GM12873 (cell line): ENCODE measurements around the gene TDRD9.

ENCODE experiments used
- TF ChIP-seq, protein P1 (sequence below): IDR thresholded peaks from 2 replicates; pipeline ENCODE4 v1.5.1; 2012; ENCODE audit warnings: low read depth, mild to moderate bottlenecking, moderate library complexity, low read length, control low read depth; ENCODE audit not compliant: insufficient read depth; ENCODE audit errors: missing control alignments

Gene TDRD9

DNA sequence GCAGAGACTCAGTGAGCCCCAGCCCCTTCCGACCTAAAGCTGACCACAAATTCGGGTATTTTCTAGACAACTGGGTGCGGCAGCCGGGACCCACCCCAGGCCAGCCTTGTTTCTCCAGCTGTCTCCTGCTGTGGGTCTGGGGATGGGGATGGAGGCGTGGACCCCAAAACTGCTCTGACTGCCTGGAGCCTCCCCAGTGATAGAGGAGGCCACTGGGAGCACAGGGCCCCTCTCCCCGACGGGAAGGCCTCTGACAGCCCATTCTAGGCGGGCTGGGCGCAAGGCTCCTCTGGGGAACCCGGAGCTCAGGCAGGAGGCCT, 38.2 kb upstream of the TDRD9 start:
- TF ChIP-seq, protein P1, sequence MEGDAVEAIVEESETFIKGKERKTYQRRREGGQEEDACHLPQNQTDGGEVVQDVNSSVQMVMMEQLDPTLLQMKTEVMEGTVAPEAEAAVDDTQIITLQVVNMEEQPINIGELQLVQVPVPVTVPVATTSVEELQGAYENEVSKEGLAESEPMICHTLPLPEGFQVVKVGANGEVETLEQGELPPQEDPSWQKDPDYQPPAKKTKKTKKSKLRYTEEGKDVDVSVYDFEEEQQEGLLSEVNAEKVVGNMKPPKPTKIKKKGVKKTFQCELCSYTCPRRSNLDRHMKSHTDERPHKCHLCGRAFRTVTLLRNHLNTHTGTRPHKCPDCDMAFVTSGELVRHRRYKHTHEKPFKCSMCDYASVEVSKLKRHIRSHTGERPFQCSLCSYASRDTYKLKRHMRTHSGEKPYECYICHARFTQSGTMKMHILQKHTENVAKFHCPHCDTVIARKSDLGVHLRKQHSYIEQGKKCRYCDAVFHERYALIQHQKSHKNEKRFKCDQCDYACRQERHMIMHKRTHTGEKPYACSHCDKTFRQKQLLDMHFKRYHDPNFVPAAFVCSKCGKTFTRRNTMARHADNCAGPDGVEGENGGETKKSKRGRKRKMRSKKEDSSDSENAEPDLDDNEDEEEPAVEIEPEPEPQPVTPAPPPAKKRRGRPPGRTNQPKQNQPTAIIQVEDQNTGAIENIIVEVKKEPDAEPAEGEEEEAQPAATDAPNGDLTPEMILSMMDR = no peak

DNA sequence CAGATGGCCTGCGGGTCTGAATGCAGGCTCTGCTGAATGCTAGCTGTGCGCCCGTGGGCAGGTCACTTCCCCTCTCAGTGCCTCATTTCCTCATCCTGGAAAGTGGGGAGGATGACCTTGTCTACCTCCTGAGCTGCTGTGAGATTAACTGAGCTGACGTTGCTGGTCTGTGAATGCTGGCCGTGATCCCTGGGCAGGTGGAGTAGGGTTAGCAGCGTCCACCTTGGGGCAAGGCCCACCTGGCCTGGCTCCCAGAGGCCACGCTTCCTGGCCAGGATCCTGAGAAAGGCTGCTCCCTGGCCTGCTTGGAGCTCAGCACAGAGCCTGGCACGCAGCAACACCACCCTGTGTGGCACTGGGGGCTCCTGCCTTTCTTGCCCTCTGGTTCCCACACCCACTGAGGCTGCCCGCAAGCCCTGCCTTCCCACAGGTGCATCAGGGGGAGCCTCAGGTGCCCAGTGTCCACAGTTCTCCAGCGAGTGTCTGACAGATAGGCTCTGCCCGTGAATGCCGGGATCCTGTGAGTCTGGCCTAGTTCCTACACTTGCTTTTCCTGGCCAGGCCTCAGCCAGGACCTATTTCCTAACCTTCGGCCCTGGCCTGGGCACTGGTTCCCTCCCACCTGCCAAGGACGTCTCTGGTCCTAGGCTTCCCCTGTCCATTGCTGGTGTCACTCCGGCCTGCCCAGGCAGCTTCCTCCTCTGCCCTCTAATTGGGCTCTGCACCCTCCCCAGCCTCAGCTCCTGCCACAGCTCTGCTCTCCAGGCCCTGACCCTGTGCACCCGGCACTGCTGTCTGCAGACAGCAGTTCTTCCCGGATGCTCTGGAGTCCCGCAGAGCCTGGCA, 37.2 kb upstream of the TDRD9 start:
- TF ChIP-seq, protein P1 = no peak

DNA sequence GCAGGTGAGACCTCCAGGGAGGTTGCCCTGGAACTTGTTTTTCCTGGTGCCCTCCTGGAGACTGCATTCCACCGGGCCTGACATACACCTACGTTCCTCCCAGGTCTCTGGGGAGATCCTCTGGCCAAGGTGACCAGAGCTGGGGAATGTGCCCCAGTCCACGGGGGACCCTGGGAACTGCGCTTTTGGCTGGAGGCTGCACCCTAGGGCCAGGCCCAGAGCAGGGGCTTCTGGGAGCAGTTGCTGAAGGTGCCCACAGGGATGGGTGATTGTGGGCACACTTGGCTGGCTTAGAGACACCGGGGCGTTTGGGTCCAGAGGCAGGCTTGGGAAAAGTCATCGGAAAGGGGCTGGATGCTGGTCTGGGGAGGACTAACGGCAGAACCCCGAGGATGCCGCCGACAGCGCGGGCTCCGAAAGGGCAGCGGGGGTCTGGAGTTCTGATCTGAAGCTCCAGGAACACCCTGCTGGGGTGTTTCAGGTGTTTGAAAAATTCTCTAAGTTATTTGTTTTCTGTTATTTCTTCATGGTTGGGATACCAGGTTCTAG, 36.5 kb upstream of the TDRD9 start:
- TF ChIP-seq, protein P1 = no peak

DNA sequence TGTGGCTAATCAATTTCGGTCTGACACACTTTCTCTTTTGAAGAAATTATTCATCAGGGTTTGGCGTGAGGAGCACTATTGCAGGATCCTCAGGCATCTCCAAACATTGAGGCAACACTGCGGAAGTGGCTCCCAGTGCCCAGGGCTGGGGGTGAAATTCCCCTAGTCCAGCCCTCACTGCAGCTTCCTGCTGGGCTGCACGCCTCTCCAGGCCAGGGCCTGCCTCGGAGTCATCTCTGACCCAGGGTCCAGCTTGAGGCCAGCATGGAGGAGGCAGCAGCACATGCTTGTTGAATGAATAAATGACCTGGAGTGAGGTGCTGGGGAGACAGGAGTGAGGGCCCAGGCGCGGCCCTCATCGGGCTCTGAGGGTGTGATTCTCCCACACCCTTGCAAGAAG, 36.0 kb upstream of the TDRD9 start:
- TF ChIP-seq, protein P1 = no peak

DNA sequence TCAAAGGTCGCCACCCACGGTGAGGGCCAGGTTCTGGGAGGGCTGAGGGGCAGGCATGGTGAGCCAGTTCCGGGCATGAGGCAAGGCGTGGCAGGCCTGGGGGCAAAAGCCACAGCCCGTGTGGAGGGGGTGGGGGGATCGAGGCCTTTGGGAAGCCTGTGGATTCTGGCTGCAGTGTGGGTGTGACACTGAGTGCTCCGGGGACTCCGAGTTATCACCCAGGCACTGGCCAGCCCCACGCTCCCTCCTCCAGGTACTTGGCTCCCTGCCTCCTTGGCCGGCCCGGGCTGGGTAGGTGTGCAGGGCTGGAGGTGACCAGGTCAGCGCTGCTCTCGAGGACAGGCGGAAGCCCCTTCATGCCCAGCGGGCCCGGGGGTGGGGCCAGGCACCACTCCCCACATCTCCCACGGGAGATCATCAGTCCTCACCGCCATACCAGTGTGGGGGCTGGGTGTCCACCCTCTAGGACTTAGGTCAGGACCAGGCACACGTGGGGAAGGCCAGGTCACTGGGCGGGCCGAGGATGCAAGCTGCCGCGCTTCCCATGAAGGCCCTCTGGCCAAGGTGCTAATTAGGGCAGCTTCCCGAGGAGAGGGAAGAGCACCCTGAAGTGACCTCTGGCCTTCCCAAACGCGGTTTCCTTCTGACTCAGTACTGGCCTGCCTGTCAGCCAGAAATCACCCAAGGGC, 34.1 kb upstream of the TDRD9 start:
- TF ChIP-seq, protein P1 = no peak

DNA sequence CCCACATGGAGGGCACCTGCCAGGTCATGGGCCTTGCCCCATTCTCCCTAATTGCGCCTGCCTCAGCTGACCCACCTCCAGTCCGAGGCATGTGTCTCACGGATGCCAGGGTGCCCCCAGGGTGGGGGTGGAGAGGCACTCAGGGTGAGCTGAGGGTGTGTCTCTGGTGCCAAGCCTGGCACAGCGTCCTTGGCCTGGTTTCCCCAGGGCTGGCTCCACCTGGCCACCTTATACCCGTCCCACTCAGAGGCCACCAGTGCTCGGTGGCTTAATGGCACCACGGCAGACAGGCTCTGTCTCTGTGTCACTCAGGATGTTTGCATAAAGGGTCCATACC, 33.6 kb upstream of the TDRD9 start:
- TF ChIP-seq, protein P1 = no peak

DNA sequence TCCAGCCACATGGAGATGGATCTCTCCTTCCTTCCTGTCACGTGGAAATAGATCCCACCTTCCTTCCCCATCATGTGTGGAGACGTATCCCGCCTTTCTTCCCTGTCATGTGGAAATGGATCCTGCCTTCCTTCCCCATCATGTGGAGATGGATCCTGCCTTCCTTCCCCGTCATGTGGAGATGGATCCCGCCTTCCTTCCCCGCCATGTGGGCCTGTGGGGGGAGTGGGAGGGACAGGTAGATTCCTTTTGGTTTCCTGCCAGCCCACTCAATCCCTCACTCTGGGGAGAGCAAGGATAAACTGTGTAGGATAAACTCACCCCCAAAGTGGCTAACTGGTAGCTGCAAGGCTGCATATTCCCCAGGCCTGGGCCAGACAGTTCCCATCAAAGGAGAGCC, 31.7 kb upstream of the TDRD9 start:
- TF ChIP-seq, protein P1 = no peak
